ENCODE results near the gene SRC.

Gene SRC

GRCh38 chr20:37345339-37346235 lies at the start of gene SRC:
SRC (plus strand) TSS chr20:37346140; CDS start chr20:37384154, 38,014 bp downstream.
- H3K4me3 ChIP-seq (ENCODE audit: control insufficient read depth, low read depth, low read length): peak within 1 kb of the TSS; percentile 71
- TF ChIP-seq CTCF (IDR thresholded peaks at IDR 0.05; ENCODE audit: control insufficient read depth, insufficient read depth, low read depth, low read length, missing control alignments): no peak
- DNase-seq (ENCODE audit: low read depth): no peak

- TF ChIP-seq CTCF (IDR thresholded peaks at IDR 0.05; ENCODE audit: control insufficient read depth, insufficient read depth, low read depth, low read length, missing control alignments): no peak
- no peak overlapping the region for H3K4me3 ChIP-seq (ENCODE audit: control insufficient read depth, low read depth, low read length)
- no peak for DNase-seq (ENCODE audit: low read depth)
Observed at GRCh38 chr20:37296371-37296770, 49.6 kb upstream of the SRC start.

GRCh38 chr20:37297066-37297736 lies 48.7 kb upstream of the SRC start:
- peak; percentile 97 for DNase-seq (ENCODE audit: low read depth)
- TF ChIP-seq CTCF (IDR thresholded peaks at IDR 0.05; ENCODE audit: control insufficient read depth, insufficient read depth, low read depth, low read length, missing control alignments): no peak
- no peak overlapping the region for H3K4me3 ChIP-seq (ENCODE audit: control insufficient read depth, low read depth, low read length)

- TF ChIP-seq CTCF (IDR thresholded peaks at IDR 0.05; ENCODE audit: control insufficient read depth, insufficient read depth, low read depth, low read length, missing control alignments): no peak
- no peak overlapping the region for H3K4me3 ChIP-seq (ENCODE audit: control insufficient read depth, low read depth, low read length)
- no peak for DNase-seq (ENCODE audit: low read depth)
Observed at GRCh38 chr20:37298190-37298939, 47.6 kb upstream of the SRC start.

- no peak for TF ChIP-seq CTCF (IDR thresholded peaks at IDR 0.05; ENCODE audit: control insufficient read depth, insufficient read depth, low read depth, low read length, missing control alignments)
- H3K4me3 ChIP-seq (ENCODE audit: control insufficient read depth, low read depth, low read length): no peak overlapping the region
- DNase-seq (ENCODE audit: low read depth): no peak
Observed at GRCh38 chr20:37299718-37300528, 46.0 kb upstream of the SRC start.

- no peak for DNase-seq (ENCODE audit: low read depth)
- no peak overlapping the region for H3K4me3 ChIP-seq (ENCODE audit: control insufficient read depth, low read depth, low read length)
- no peak for TF ChIP-seq CTCF (IDR thresholded peaks at IDR 0.05; ENCODE audit: control insufficient read depth, insufficient read depth, low read depth, low read length, missing control alignments)
Observed at GRCh38 chr20:37301120-37301519, 44.8 kb upstream of the SRC start.

Measured in AG09309 (cell line).